ES-I3 (cell line): Measurements from ENCODE around the gene ETV4.
A peak's percentile ranks its signal among the peaks of the same experiment; 100 is the strongest.
"Not testable (repeated sequence)": the region's sequence is repeated elsewhere in the genome, so short reads cannot be mapped to it uniquely, and the experiment has no call there.

Experiments used
- H3K36me3 ChIP-seq: 2 replicates; pipeline ENCODE4 v1.6.1; 2013; ENCODE audit warnings: mild to moderate bottlenecking, low read length, control low read depth, moderate library complexity; ENCODE audit not compliant: insufficient read depth
- H3K4me1 ChIP-seq: 2 replicates; pipeline ENCODE4 v1.6.1; 2013; ENCODE audit warnings: mild to moderate bottlenecking, control low read depth, low read length; ENCODE audit not compliant: insufficient read depth
- H3K9ac ChIP-seq: 2 replicates; pipeline ENCODE4 v1.6.1; 2013; ENCODE audit warnings: low read depth, mild to moderate bottlenecking, low read length, moderate library complexity
- H3K9me3 ChIP-seq: 2 replicates; pipeline ENCODE4 v1.6.1; 2013; ENCODE audit warnings: mild to moderate bottlenecking, low read length, moderate library complexity; ENCODE audit not compliant: control insufficient read depth, insufficient read depth

ETV4 gene

DNA sequence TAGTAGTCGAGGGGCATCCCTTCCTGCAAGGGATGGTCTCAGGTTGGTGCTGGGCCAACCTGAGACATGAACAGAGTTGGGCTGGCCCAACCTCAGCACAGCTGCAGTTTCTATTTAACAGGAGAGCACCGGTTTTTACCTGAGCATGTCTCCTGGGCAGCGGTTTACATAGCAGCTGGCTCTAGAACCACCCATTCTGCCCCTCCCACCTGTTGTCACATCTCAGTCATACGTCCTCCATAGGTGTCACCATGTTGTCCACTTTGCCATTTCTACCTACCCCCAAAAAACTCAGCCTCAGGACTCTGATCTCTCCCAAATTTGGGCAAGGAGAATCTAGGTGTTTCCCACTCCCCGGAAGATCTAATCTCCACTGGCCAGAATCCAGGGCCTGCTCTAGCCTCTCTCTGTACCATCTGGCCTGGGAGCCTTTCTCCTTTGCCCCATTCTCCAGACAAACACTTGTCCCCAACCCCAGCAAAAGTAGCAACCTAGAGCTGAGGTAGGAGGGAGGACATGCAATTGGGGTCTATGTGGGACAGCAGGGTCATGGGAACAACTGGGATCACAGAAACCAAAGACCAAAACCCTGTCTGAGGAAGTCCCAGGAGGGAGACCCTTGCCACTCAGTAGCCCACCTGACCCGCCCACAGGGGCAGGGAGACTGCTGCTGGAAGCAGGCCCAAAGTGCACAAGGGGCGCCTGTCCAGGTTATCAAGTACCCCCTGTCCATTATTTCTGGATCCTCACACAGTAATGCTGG, 19.1 kb downstream of the ETV4 start:
- Histone ChIP-seq H3K9me3 (no peaks in the 10 kb centered on the region), H3K36me3 (peaks cover 22% of the 10 kb centered on the region), H3K4me1 (peaks cover 39% of the 10 kb centered on the region), H3K9ac (no peak overlapping the region)

- no peaks in the 10 kb centered on the region for H3K9me3 ChIP-seq
- no peak overlapping the region for H3K9ac ChIP-seq
- peaks cover 36% of the 10 kb centered on the region for H3K36me3 ChIP-seq
- peaks cover 23% of the 10 kb centered on the region for H3K4me1 ChIP-seq
Observed at GRCh38 chr17:43524945-43525575, 21.1 kb downstream of the ETV4 start.

DNA sequence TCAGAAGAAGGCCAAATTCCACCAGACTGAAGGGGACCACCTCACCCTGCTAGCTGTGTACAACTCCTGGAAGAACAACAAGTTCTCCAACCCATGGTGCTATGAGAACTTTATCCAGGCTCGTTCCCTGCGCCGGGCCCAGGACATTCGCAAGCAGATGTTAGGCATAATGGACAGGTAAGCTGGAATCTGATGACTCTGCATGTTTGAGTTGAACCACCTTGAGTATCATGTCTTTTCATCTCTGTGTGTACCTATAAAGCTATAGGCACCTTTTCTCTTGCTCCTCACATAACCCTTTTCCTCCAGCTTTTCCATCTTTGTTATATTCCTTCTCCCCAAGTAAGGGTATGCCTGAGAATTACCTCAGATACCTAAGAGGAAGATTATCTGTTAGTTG, 24.8 kb downstream of the ETV4 start:
- H3K36me3 ChIP-seq: peaks cover 43% of the 10 kb centered on the region
- peaks cover 4% of the 10 kb centered on the region; the same call in 1 of the 2 replicates for H3K4me1 ChIP-seq
- H3K9ac ChIP-seq: no peak overlapping the region
- H3K9me3 ChIP-seq: no peaks in the 10 kb centered on the region

- Histone ChIP-seq H3K9me3 (no peaks in the 10 kb centered on the region), H3K4me1 (no peaks in the 10 kb centered on the region), H3K36me3 (peaks cover 50% of the 10 kb centered on the region), H3K9ac (no peak overlapping the region)
Observed at GRCh38 chr17:43517615-43518386, 28.3 kb downstream of the ETV4 start.

- Histone ChIP-seq H3K4me1 (no peaks in the 10 kb centered on the region), H3K9ac (no peak overlapping the region), H3K36me3 (peaks cover 50% of the 10 kb centered on the region), H3K9me3 (no peaks in the 10 kb centered on the region)
Observed at GRCh38 chr17:43517161-43517560, 29.0 kb downstream of the ETV4 start.

DNA sequence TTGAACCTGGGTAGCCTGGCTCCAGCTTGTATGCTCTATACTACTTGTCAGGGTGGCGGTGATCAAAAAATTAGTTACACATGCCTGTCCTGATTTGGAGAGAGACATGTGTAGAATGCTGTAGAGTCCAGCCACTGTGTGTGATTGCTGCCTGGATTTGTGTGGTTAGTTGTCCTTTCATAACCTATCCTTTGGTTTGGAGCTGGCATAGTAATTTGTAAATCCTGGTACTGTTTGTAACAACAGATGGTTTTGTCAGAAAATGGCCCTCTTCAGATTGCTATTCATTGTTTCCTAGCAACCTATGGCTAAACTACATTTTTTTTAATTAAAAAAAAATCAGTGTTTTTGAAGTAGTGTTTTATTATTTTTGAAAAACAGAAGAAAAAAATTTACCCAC, 30.5 kb downstream of the ETV4 start:
- H3K36me3 ChIP-seq: peaks cover 35% of the 10 kb centered on the region
- no peaks in the 10 kb centered on the region for H3K9me3 ChIP-seq
- no peaks in the 10 kb centered on the region for H3K4me1 ChIP-seq
- H3K9ac ChIP-seq: no peak overlapping the region

DNA sequence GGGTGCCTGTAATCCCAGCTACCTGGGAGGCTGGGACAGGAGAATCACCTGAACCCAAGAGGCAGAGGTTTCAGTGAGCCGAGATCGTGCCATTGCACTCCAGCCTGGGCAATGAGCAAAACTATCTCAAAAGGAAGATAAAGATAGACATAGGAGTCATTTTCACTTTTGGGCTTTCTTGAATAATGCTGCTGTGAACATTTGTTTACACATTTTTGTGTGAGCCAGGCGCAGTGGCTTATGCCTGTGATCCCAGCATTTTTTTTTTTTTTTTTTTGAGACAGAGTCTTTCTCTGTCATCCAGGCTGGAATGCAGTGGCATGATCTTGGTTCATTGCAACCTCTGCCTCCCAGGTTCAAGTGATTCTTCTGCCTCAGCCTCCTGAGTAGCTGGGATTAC, 34.9 kb downstream of the ETV4 start:
- H3K36me3 ChIP-seq: peaks cover 40% of the 10 kb centered on the region
- not testable (repeated sequence) for H3K9ac ChIP-seq, H3K9me3 ChIP-seq, H3K4me1 ChIP-seq

GRCh38 chr17:43509440-43509839, 36.7 kb downstream of the ETV4 start:
- H3K36me3 ChIP-seq: peaks cover 49% of the 10 kb centered on the region
- not testable (repeated sequence) for H3K9ac ChIP-seq, H3K9me3 ChIP-seq, H3K4me1 ChIP-seq

GRCh38 chr17:43490621-43491020, 55.5 kb downstream of the ETV4 start:
- Histone ChIP-seq H3K4me1 (no peaks in the 10 kb centered on the region), H3K9me3 (no peaks in the 10 kb centered on the region), H3K9ac (no peak overlapping the region), H3K36me3 (peaks cover 28% of the 10 kb centered on the region)

DNA sequence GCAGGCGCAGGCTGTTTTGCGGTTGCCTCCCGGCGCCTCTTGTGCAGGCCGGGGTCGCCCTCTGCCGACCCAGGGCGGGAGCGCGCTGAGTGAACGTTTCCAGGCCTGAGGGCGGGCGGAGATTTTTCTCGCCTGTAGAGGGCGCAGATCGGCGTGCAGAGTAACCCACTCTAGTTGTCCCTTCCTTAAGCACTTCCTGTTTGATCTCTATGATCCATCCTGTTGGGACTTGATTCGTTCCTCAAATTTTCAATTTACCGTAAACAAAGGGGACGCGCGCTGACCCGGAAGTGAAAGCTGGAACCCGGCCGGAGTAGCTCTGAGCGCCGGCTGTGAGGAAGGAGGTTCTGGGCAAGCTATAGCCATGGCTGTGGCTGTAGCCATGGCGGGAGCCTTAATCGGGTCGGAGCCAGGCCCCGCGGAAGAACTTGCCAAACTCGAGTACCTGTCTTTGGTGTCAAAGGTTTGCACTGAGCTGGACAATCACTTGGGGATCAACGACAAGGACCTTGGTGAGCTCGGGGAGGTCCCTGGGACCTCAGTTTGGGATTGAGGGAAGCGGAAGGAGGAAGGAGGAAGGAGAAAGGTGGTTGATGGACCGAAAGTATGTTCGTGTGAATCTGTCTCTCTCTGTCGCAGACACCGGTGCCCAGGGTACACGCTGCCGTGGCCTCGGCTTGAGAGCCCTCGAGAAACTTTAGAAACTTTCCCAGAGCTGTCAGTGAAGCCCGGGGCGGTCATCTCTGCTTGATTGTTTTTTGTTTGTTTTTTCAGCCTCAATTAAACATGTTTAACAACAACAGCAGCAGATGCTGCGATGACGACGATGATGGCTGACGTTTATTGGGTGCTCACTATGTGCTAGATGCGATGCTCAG, 62.2 kb downstream of the ETV4 start, which contains the start of gene DHX8:
Gene DHX8 (plus strand): TSS at position 302 of the 878 bp plus-strand sequence. CDS start 63 bp downstream, at position 365.
- Histone ChIP-seq H3K9me3 (no peaks in the 10 kb centered on the region), H3K9ac (peak within 1 kb of the TSS; percentile 69), H3K4me1 (peaks cover 14% of the 10 kb centered on the region), H3K36me3 (no peaks in the 10 kb centered on the region)

DNA sequence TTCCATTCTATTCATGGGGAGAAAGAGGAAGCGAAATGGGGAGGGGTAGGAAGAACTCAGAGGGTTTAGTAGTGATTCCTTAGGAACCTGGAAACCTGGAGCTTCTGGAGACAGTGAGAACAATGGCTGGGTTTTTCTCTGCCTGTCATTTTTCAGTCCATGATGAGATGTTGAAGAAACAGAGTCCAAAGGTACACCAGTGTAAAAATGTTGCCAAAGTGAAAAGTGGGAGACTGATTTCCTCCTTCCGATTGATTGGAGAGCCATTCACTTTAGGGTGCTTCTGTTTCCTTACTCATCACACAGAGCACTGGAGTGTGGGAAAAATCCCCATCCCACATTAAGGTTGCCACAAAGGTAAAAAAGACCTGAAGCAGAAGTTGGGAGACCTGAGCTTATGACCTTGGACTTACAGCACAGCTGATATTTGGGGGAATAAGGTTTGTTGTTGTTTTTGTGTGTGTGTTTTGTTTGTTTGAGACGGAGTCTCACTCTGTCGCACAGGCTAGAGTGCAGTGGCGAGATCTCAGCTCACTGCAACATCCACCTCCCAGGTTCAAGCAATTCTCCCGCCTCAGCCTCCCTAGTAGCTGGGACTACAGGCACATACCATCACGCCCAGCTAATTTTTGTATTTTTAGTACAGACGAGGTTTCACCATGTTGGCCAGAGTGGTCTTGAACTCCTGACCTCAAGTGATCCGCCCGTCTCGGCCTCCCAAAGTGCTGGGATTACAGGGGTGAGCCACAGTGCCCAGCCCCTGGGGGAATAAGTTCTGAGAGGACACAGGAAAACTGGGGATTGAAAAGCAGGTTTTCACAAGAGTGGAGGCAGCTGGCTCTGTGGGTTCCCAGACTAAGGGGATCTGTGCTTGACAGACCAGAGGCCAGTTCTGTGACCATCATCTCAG, 63.8 kb downstream of the ETV4 start:
- H3K9me3 ChIP-seq: no peaks in the 10 kb centered on the region
- peaks cover 23% of the 10 kb centered on the region for H3K4me1 ChIP-seq
- H3K9ac ChIP-seq: no peak overlapping the region
- no peaks in the 10 kb centered on the region for H3K36me3 ChIP-seq

GRCh38 chr17:43479948-43480347, 66.2 kb downstream of the ETV4 start:
- Histone ChIP-seq H3K36me3 (no peaks in the 10 kb centered on the region), H3K9me3 (no peaks in the 10 kb centered on the region), H3K4me1 (peaks cover 23% of the 10 kb centered on the region), H3K9ac (no peak overlapping the region)
